Calu3 (cell line): Measurements from ENCODE around the gene HUNK. TPM values are rescaled to one million over a fixed set of nuclear protein-coding genes. Genes with fewer than 3 reads are reported as not detected.
"Not testable (repeated sequence)": the region's sequence is repeated elsewhere in the genome, so short reads cannot be mapped to it uniquely, and the experiment has no call there.

Source experiments
- BruUV-seq: library from RNA; stranded (reverse); fragments of 400-500 nt; replicated peaks from 2 replicates; lab custom pipeline; 2021; lab: Mats Ljungman, UMichigan
- CTCF ChIA-PET: fragments of 300-600 bp; sonication (Branson Sonifier 250); formaldehyde crosslinking; loops from one replicate; lab custom pipeline; 2022; ENCODE audit warnings: antibody characterized with exemption; lab: Charles Lee
- DNase-seq: peaks from one replicate; pipeline ENCODE4 v3.0.0; 2022
- H3K27ac Mint-ChIP-seq: one replicate; pipeline ENCODE4 v1.8.0; 2022; ENCODE audit warnings: mixed read lengths; ENCODE audit not compliant: unreplicated experiment
- H3K27me3 Mint-ChIP-seq: one replicate; pipeline ENCODE4 v1.8.0; 2022; ENCODE audit warnings: mixed read lengths; ENCODE audit not compliant: unreplicated experiment
- H3K36me3 Mint-ChIP-seq: one replicate; pipeline ENCODE4 v1.8.0; 2022; ENCODE audit warnings: mild to moderate bottlenecking, moderate library complexity, mixed read lengths; ENCODE audit not compliant: insufficient read depth, unreplicated experiment
- H3K4me1 Mint-ChIP-seq: one replicate; pipeline ENCODE4 v1.8.0; 2022; ENCODE audit warnings: mild to moderate bottlenecking, low read depth, mixed read lengths; ENCODE audit not compliant: unreplicated experiment
- H3K4me3 Mint-ChIP-seq: one replicate; pipeline ENCODE4 v1.8.0; 2022; ENCODE audit warnings: mild to moderate bottlenecking, low read depth, moderate library complexity, mixed read lengths; ENCODE audit not compliant: unreplicated experiment
- H3K9me3 Mint-ChIP-seq: one replicate; pipeline ENCODE4 v1.8.0; 2022; ENCODE audit warnings: low read depth, mixed read lengths; ENCODE audit not compliant: unreplicated experiment
- intact Hi-C: fragments of 100-400 bp; cut with micrococcal nuclease; formaldehyde crosslinking; loops from one replicate; pipeline ENCODE4 v1.10.0; 2022; ENCODE audit not compliant: unreplicated experiment
- total RNA-seq: library from RNA; stranded (reverse); gene quantifications from 2 replicates; pipeline ENCODE4 v1.2.3, GENCODE V29; 2022
- TF ChIP-seq, protein P1 (sequence below): fragments of 200-600 bp; IDR thresholded peaks from one replicate; pipeline ENCODE4 v1.8.0; 2022; ENCODE audit warnings: antibody characterized with exemption; ENCODE audit not compliant: unreplicated experiment

The HUNK gene
- total RNA-seq, 1 experiment from 2014 or later: 2.3 TPM

DNA sequence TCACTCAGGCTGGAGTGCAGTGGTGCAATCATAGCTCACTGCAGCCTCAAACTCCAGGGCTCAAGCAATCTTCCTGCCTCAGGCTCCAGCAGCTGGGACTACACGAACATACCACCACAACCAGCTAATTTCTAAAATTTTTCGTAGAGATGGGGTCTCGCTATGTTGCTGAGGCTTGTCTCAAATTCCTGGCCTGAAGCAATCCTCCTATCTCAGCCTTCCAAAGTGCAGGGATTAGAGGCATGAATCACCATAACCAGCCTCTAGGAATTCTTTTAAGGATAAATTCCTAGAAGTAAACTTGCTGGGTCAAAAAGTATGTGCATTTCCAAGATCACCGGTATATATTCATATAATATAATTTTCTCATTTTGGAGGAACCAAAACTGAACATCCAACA lies 17.6 kb upstream of the HUNK start:
- Mint-ChIP-seq H3K27me3 (peaks cover 16% of the 10 kb centered on the region), H3K36me3 (no peaks in the 10 kb centered on the region), H3K4me1 (no peaks in the 10 kb centered on the region), H3K4me3 (no peak overlapping the region), H3K9me3 (no peaks in the 10 kb centered on the region), H3K27ac (no peak overlapping the region)
- no TSS peak for BruUV-seq
- DNase-seq: no peak
- intact Hi-C loops: no loop called here
- CTCF ChIA-PET: no interaction called here
- TF ChIP-seq, protein P1, sequence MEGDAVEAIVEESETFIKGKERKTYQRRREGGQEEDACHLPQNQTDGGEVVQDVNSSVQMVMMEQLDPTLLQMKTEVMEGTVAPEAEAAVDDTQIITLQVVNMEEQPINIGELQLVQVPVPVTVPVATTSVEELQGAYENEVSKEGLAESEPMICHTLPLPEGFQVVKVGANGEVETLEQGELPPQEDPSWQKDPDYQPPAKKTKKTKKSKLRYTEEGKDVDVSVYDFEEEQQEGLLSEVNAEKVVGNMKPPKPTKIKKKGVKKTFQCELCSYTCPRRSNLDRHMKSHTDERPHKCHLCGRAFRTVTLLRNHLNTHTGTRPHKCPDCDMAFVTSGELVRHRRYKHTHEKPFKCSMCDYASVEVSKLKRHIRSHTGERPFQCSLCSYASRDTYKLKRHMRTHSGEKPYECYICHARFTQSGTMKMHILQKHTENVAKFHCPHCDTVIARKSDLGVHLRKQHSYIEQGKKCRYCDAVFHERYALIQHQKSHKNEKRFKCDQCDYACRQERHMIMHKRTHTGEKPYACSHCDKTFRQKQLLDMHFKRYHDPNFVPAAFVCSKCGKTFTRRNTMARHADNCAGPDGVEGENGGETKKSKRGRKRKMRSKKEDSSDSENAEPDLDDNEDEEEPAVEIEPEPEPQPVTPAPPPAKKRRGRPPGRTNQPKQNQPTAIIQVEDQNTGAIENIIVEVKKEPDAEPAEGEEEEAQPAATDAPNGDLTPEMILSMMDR: no peak

DNA sequence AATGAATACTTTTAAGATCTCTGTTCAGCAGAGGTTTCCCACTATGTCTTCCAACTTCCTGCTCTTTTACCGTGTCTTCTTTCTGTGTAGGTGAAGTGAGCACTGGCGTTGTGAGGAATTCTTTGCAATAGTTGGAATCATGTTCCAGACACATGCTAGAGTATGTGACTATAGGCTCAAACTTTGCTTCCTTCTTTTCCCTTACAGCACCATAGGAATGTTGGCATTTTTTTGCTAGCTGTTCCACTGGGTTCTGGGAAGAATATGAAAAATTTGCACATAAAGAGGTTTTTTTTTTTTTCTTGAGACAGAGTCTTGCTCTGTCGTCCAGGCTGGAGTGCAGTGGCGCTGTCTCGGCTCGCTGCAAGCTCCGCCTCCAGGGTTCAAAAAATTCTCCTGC lies 15.7 kb upstream of the HUNK start:
- H3K4me3 Mint-ChIP-seq: no peak overlapping the region
- DNase-seq: no peak
- H3K27ac Mint-ChIP-seq: no peak overlapping the region
- intact Hi-C loops: no loop called here
- H3K9me3 Mint-ChIP-seq: no peaks in the 10 kb centered on the region
- peaks cover 19% of the 10 kb centered on the region for H3K27me3 Mint-ChIP-seq
- no TSS peak for BruUV-seq
- CTCF ChIA-PET: no interaction called here
- H3K36me3 Mint-ChIP-seq: no peaks in the 10 kb centered on the region
- no peaks in the 10 kb centered on the region for H3K4me1 Mint-ChIP-seq
- TF ChIP-seq, protein P1: no peak

DNA sequence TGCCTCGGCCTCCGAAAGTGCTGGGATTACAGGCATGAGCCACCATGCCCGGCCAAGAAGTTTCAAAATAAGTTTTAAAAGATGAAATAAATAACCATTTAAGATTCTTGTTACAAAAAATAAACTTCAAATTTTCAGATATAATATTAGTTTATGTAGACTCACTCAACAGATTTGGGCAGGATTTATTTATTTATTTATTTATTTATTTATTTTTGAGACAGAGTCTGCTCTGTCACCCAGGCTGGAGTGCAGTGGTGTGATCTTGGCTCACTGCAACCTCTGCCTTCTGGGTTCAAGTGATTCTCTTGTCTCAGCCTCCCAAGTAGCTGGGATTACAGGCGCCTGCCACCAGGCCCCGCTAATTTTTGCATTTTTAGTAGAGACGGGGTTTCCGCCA lies 15.2 kb upstream of the HUNK start:
- H3K36me3 Mint-ChIP-seq, H3K27ac Mint-ChIP-seq, DNase-seq, H3K4me3 Mint-ChIP-seq, H3K9me3 Mint-ChIP-seq, H3K4me1 Mint-ChIP-seq, intact Hi-C loops, CTCF ChIA-PET, BruUV-seq: not testable (repeated sequence)
- H3K27me3 Mint-ChIP-seq: peaks cover 19% of the 10 kb centered on the region

DNA sequence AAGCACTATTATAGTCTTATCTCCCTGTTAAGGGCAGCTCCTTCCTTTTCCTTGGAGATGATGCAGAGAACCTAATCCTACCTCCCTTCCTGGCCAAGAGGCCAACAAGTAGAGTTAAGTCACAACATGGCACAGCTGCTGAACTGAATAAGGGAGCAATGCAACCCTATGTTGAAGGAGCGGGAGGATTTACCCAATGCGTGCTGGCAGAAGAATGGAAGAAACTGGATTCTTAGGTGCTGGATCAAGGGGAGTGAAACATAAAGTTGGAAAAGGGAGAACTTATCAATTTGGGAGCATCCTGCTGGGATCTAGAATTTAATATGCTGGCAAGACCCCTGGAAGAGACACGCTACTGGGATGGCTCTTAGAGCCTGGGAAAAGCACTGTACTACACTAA lies 12.0 kb upstream of the HUNK start:
- H3K27me3 Mint-ChIP-seq: peaks cover 19% of the 10 kb centered on the region
- DNase-seq: no peak
- H3K4me1 Mint-ChIP-seq: no peaks in the 10 kb centered on the region
- no TSS peak for BruUV-seq
- no peak overlapping the region for H3K27ac Mint-ChIP-seq
- H3K9me3 Mint-ChIP-seq: no peaks in the 10 kb centered on the region
- H3K36me3 Mint-ChIP-seq: no peaks in the 10 kb centered on the region
- CTCF ChIA-PET: no interaction called here
- TF ChIP-seq, protein P1: no peak
- intact Hi-C loops: loop anchor here (10.0 kb wide), 1 partner anchor 76 kb away; no protein-coding TSS in a partner anchor
- no peak overlapping the region for H3K4me3 Mint-ChIP-seq

DNA sequence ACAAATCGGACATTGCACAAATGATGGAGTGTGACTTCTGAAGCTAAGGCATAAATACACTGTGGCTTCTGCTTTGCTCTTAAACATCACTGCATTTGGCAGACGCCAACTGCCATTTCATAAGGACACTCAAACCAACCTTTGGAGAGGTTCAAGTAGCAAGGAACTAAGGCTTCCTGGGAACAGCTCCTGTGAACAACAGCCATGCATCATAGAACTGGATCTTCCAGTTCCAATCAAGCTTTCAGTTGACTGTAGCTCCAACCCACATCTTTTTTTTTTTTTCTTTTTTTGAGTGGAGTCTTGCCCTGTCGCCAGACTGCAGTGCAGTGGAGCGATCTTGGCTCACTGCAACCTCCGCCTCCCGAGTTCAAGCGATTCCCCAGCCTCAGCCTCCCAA lies 10.7 kb upstream of the HUNK start:
- Mint-ChIP-seq H3K4me3 (no peak overlapping the region), H3K4me1 (no peaks in the 10 kb centered on the region), H3K27me3 (peaks cover 19% of the 10 kb centered on the region), H3K9me3 (no peaks in the 10 kb centered on the region), H3K36me3 (no peaks in the 10 kb centered on the region), H3K27ac (no peak overlapping the region)
- no TSS peak for BruUV-seq
- CTCF ChIA-PET: no interaction called here
- TF ChIP-seq, protein P1: no peak
- intact Hi-C loops: loop anchor here (10.0 kb wide), 1 partner anchor 77 kb away; no protein-coding TSS in a partner anchor
- DNase-seq: no peak
